HepG2 (cell line): ENCODE results near the gene EGFR. TPM values are rescaled to one million over a fixed set of nuclear protein-coding genes. Genes with fewer than 3 reads are reported as not detected.

ENCODE experiments used
- ATAC-seq: fragments of 200-7000 bp; cut with Tn5 transposase; 3 replicates; pipeline ENCODE4 v1.9.1; 2020; ENCODE audit warnings: mild to moderate bottlenecking, moderate library complexity
- BruUV-seq: library from RNA; stranded (reverse); fragments of 400-500 nt; replicated peaks from 2 replicates; lab custom pipeline; 2021; lab: Mats Ljungman, UMichigan
- CTCF ChIA-PET: fragments of 300-600 bp; formaldehyde crosslinking; extraction: SDS; loops from one replicate; lab custom pipeline; 2021; ENCODE audit warnings: low total read pairs, inconsistent platforms, low intra/inter-chr PET ratio; lab: Yijun Ruan, JAX
- POLR2A ChIA-PET: fragments of 350-600 bp; sonication (Branson Sonifier 250); formaldehyde crosslinking; loops from one replicate; lab custom pipeline; 2020; ENCODE audit warnings: antibody characterized with exemption, inconsistent platforms; lab: Yijun Ruan, JAX
- DNase-seq: peaks from one replicate; pipeline ENCODE4 v3.0.0-alpha.2; 2015; ENCODE audit warnings: low spot score
- FAIRE-seq: peaks from 3 replicates; lab custom pipeline; 2011; peaks lifted over from hg19 to GRCh38; lab: Jason Lieb, UNC
- H2AFZ ChIP-seq: one replicate; pipeline ENCODE4 v1.6.1; 2011; ENCODE audit warnings: low read length, inconsistent platforms
- H3K27ac ChIP-seq: fragments of 300-600 bp; 3 replicates; pipeline ENCODE4 v1.8.0; 2011; ENCODE audit warnings: mixed run types, mild to moderate bottlenecking, mixed read lengths, low read length, inconsistent platforms; ENCODE audit not compliant: insufficient read depth; ENCODE audit errors: extremely low read length
- H3K27me3 ChIP-seq, 2 experiments: fragments of 200-600 bp in 1 of 2; 2 replicates in 1 of 2; 3 replicates in 1 of 2; pipeline versions ENCODE4 v1.6.0 to v1.8.0; 2011; ENCODE audit warnings: low read length in 2 of 2, mild to moderate bottlenecking in 2 of 2, moderate library complexity in 2 of 2, inconsistent platforms in 1 of 2; ENCODE audit not compliant: insufficient read depth in 2 of 2, control insufficient read depth in 1 of 2
- H3K36me3 ChIP-seq, 2 experiments: fragments of 200-600 bp in 1 of 2; replicated peaks in 1 of 2; 2 replicates in 1 of 2; 3 replicates in 1 of 2; pipeline versions ENCODE4 v1.5.1 to v1.8.0; 2011; ENCODE audit warnings: low read length in 2 of 2, inconsistent platforms in 1 of 2; ENCODE audit not compliant: insufficient read depth in 2 of 2, control insufficient read depth in 1 of 2
- H3K4me1 ChIP-seq: 2 replicates; pipeline ENCODE4 v1.5.1; 2012; ENCODE audit warnings: low read length, inconsistent platforms; ENCODE audit not compliant: insufficient read depth
- H3K4me2 ChIP-seq: 2 replicates; pipeline ENCODE4 v1.6.0; 2011; ENCODE audit warnings: low read depth, low read length, inconsistent platforms
- H3K4me3 ChIP-seq, 3 experiments: fragments of 200-600 bp in 1 of 3; sonication (generic), shearing (Covaris generic) in 1 of 3; replicated peaks in 1 of 3; 2 replicates each; pipeline ENCODE4 v1.5.1; 2011 to 2016; ENCODE audit warnings: low read length in 3 of 3, inconsistent platforms in 2 of 3, low read depth in 2 of 3, mild to moderate bottlenecking in 2 of 3, control low read depth in 1 of 3, mixed read lengths in 1 of 3; ENCODE audit not compliant: insufficient read depth in 1 of 3
- H3K79me2 ChIP-seq: one replicate; pipeline ENCODE4 v1.6.1; 2011; ENCODE audit warnings: low read length, inconsistent platforms; ENCODE audit not compliant: insufficient read depth
- H3K9ac ChIP-seq: 2 replicates; pipeline ENCODE4 v1.6.0; 2011; ENCODE audit warnings: mild to moderate bottlenecking, low read depth, low read length, inconsistent platforms; ENCODE audit not compliant: insufficient read depth
- H3K9me3 ChIP-seq: 2 replicates; pipeline ENCODE4 v1.5.1; 2012; ENCODE audit warnings: mild to moderate bottlenecking, low read length
- H4K20me1 ChIP-seq: 2 replicates; pipeline ENCODE4 v1.6.0; 2011; ENCODE audit warnings: inconsistent platforms, mild to moderate bottlenecking, low read length, moderate library complexity; ENCODE audit not compliant: insufficient read depth
- BORCS8-MEF2B ChIP-seq: sonication (generic); formaldehyde crosslinking; IDR thresholded peaks from 2 replicates; pipeline ENCODE4 v1.8.0; 2022; ENCODE audit warnings: mild to moderate bottlenecking, missing genetic modification reagents
- CBX5 ChIP-seq: sonication (generic); formaldehyde crosslinking; IDR thresholded peaks from 2 replicates; pipeline ENCODE4 v1.4.0; 2020; ENCODE audit warnings: missing genetic modification reagents, borderline replicate concordance
- DMAP1 ChIP-seq: IDR thresholded peaks from 2 replicates; pipeline ENCODE4 v1.6.1; 2016
- HDAC1 ChIP-seq: sonication (generic); formaldehyde crosslinking; IDR thresholded peaks from 2 replicates; pipeline ENCODE4 v1.5.1; 2020; ENCODE audit warnings: mild to moderate bottlenecking, missing genetic modification reagents
- MBNL3 ChIP-seq: fragments of 250-450 bp; sonication (Bioruptor Pico); conservative IDR thresholded peaks from 2 replicates; pipeline ENCODE4 v1.8.0; 2022; ENCODE audit warnings: mild to moderate bottlenecking, inconsistent platforms
- PHF5A ChIP-seq: IDR thresholded peaks from one replicate; pipeline ENCODE4 v1.6.1; 2018; ENCODE audit warnings: low read depth, missing genetic modification reagents; ENCODE audit not compliant: unreplicated experiment
- RELA ChIP-seq: sonication (generic); formaldehyde crosslinking; IDR thresholded peaks from 2 replicates; pipeline ENCODE4 v1.4.0; 2020; ENCODE audit warnings: missing genetic modification reagents
- SNAPC2 ChIP-seq: sonication (generic); formaldehyde crosslinking; IDR thresholded peaks from 2 replicates; pipeline ENCODE4 v1.8.1; 2022; ENCODE audit warnings: mild to moderate bottlenecking, missing genetic modification reagents
- TP53 ChIP-seq: sonication (generic); formaldehyde crosslinking; conservative IDR thresholded peaks from 2 replicates; pipeline ENCODE4 v1.4.0; 2020; ENCODE audit warnings: missing genetic modification reagents
- ZKSCAN1 ChIP-seq: fragments of 150-350 bp; IDR thresholded peaks from 2 replicates; pipeline ENCODE4 v1.6.1; 2014; ENCODE audit warnings: low read length
- ZNF292 ChIP-seq: sonication (generic); formaldehyde crosslinking; IDR thresholded peaks from 2 replicates; pipeline ENCODE4 v1.8.1; 2022; ENCODE audit warnings: mild to moderate bottlenecking, low read depth, missing genetic modification reagents, borderline replicate concordance
- ZNF549 ChIP-seq: sonication (generic); formaldehyde crosslinking; IDR thresholded peaks from 2 replicates; pipeline ENCODE4 v1.5.0; 2020; ENCODE audit warnings: missing genetic modification reagents
- WGBS: methylation state at CpG from one replicate; pipeline ENCODE4 v1.1.6; 2017; ENCODE audit warnings: low lambda C conversion rate; 5-methylcytosine and 5-hydroxymethylcytosine counted together
- in situ Hi-C: cut with HindIII; loops from 2 replicates; pipeline ENCODE4 v1.10.0; 2017; ENCODE audit warnings: low pct_unique_long_range_greater_than_20kb; ENCODE audit not compliant: extremely low pct_ligation_motif_present
- intact Hi-C: fragments of 100-400 bp; cut with micrococcal nuclease; formaldehyde crosslinking; loops from one replicate; pipeline ENCODE4 v1.10.0; 2022; ENCODE audit not compliant: unreplicated experiment
- polyA plus RNA-seq, 8 experiments: library from polyadenylated mRNA; depleted of rRNA in 3 of 8; stranded (reverse) in 7 of 8; unstranded in 1 of 8; fragments of >200 nt; fragmentation: Illumina TruSeq in 4 of 8; extraction: Trizol in 4 of 8; gene quantifications; 2 replicates each; pipeline versions ENCODE4 v1.2.1 to v1.2.3, GENCODE V29; 2011 to 2016; ENCODE audit warnings: low read depth in 4 of 8, missing spikeins in 1 of 8, mixed read lengths in 1 of 8; ENCODE audit not compliant: insufficient read depth in 1 of 8
- total RNA-seq, 5 experiments: library from RNA; depleted of rRNA; stranded (reverse); fragments of >200 nt; fragmentation: Illumina TruSeq; extraction: Trizol; gene quantifications; 2 replicates each; pipeline ENCODE4 v1.2.3, GENCODE V29; 2016; ENCODE audit warnings: low read depth in 1 of 5
- TF ChIP-seq, protein P1 (sequence below): sonication (generic); formaldehyde crosslinking; IDR thresholded peaks from 2 replicates; pipeline ENCODE4 v1.5.1; 2020; ENCODE audit warnings: missing genetic modification reagents, mild to moderate bottlenecking, borderline replicate concordance
- TF ChIP-seq, protein P2 (sequence below): sonication (generic); formaldehyde crosslinking; IDR thresholded peaks from 2 replicates; pipeline ENCODE4 v1.4.0; 2020; ENCODE audit warnings: mild to moderate bottlenecking, missing genetic modification reagents
- TF ChIP-seq, protein P3 (sequence below): sonication (generic); formaldehyde crosslinking; IDR thresholded peaks from 2 replicates; pipeline ENCODE4 v1.5.1; 2020; ENCODE audit warnings: missing genetic modification reagents, mild to moderate bottlenecking, borderline replicate concordance

The EGFR gene
- total and polyA plus RNA-seq, 2 of the 13 experiments (the other 11 are each of a cell fraction or from before 2014, with no cell fraction given) = 7.0 to 10.0 TPM

DNA sequence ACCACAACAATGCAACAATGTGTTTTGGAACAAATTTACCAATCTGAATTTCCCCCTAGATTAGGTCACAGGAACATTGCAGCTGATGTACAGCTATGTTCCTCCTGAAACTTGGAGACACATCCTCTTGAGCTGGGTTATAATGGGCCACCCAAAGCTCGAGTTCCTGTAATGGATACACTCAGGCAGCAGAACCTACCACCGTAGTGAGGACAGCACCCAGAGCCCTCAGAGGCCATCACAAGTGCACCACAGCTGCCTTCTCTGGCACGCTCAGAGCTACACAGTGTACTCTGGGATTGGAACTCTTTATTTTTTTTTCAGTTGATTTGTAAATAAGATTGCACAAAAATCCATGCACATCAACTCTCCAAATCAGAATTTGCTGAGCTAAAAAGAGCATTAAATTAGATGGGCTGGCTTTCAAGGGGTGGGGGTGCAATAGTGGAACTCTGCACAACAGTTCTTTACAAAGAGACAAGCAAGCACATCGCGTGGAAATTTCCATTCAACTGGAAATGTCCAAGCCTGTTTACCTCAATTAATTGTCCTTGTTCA is 56.7 kb downstream of the EGFR start (continued):
- TF ChIP-seq DMAP1 (CRISPR knock-in tag) (no peak), SNAPC2 (CRISPR knock-in tag) (no peak)

DNA sequence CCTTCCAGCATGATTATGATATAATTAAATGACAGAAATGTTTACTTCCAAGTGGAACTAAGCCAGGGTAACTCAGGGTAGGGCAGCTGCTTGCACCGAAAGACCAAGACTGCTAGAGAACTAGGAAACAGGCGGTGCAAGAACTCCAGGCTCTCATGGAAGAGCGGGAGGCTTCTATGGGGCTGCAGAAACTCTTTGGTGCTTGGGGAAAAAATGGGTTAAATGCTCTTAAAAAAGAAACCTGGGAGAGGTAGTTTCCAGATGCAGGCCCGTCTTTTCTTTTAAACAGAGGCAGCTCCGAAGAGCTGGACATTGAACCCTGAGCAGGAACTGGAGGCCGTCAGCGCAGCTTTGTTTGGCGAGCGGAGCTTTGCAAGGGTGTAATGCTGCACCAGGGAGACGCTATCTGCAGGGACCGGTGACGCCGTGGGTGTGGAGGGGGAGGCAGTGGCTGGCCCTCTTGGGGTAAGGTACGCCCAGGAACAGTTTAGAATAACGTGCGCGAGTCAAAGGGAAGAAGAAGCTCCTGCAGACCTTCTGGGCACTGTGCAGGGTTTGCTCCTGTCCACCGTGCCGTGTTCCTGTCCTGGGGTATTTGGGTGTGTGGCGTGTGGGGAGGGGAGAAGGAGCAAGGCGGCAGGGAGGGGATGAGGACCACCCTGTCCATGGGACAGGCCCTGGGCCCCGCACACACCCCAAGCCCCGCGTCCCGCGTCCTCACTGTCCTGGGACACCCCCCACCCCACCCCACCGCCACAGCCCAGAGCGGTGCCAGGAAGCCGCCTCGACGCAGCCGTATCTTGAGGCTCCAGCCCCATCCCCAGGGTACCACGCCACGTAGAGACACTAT is 59.0 kb downstream of the EGFR start:
- no peaks in the 10 kb centered on the region for H3K79me2 ChIP-seq
- peak; percentile 73 for DNase-seq
- H3K9me3 ChIP-seq = no peaks in the 10 kb centered on the region
- H3K4me1 ChIP-seq = peaks cover 98% of the 10 kb centered on the region
- in situ Hi-C loops (no loop called here), intact Hi-C loops (loop anchor here (1.0 to 5.0 kb wide), 5 partner anchors 8 to 175 kb away; partner anchors contain the start of gene EGFR)
- no peaks in the 10 kb centered on the region for H3K36me3 ChIP-seq
- peak; percentile 64 for FAIRE-seq
- peak overlapping the region; percentile 94 for H3K27ac ChIP-seq
- H3K27me3 ChIP-seq = no peaks in the 10 kb centered on the region
- WGBS = 4% methylated on average over 14 of the region's 34 CpGs
- ChIA-PET POLR2A (interaction anchor here (0.8 to 5.6 kb wide), 15 partner anchors 8 to 319 kb away, joined by 3 to 46 read pairs (median 6); partner anchors contain the start of gene SEC61G), CTCF (no interaction called here)
- H2AFZ ChIP-seq = no peak overlapping the region
- H3K9ac ChIP-seq = peak overlapping the region; percentile 69
- peak overlapping the region; percentile 53 to 77 (median 56) for H3K4me3 ChIP-seq
- peak overlapping the region; percentile 93 for H3K4me2 ChIP-seq
- ATAC-seq = peak; percentile 75
- BruUV-seq = no TSS peak
- H4K20me1 ChIP-seq = no peaks in the 10 kb centered on the region
- TF ChIP-seq TP53 (CRISPR knock-in tag) (no peak), CBX5 (no peak), HDAC1 (CRISPR knock-in tag) (no peak; the same call in 1 of the 2 replicates), BORCS8-MEF2B (0 out of 2 replicates have a peak, but pooled peaks have one; percentile 50), RELA (CRISPR knock-in tag) (no peak), ZNF292 (peak; percentile 83), ZNF549 (CRISPR knock-in tag) (0 out of 2 replicates have a peak, but pooled peaks have one; percentile 30), MBNL3 (CRISPR knock-in tag) (no peak), ZKSCAN1 (no peak), PHF5A (CRISPR knock-in tag) (peak; percentile 48)
- TF ChIP-seq, protein P1, sequence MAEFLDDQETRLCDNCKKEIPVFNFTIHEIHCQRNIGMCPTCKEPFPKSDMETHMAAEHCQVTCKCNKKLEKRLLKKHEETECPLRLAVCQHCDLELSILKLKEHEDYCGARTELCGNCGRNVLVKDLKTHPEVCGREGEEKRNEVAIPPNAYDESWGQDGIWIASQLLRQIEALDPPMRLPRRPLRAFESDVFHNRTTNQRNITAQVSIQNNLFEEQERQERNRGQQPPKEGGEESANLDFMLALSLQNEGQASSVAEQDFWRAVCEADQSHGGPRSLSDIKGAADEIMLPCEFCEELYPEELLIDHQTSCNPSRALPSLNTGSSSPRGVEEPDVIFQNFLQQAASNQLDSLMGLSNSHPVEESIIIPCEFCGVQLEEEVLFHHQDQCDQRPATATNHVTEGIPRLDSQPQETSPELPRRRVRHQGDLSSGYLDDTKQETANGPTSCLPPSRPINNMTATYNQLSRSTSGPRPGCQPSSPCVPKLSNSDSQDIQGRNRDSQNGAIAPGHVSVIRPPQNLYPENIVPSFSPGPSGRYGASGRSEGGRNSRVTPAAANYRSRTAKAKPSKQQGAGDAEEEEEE = no peak
- TF ChIP-seq, protein P2, sequence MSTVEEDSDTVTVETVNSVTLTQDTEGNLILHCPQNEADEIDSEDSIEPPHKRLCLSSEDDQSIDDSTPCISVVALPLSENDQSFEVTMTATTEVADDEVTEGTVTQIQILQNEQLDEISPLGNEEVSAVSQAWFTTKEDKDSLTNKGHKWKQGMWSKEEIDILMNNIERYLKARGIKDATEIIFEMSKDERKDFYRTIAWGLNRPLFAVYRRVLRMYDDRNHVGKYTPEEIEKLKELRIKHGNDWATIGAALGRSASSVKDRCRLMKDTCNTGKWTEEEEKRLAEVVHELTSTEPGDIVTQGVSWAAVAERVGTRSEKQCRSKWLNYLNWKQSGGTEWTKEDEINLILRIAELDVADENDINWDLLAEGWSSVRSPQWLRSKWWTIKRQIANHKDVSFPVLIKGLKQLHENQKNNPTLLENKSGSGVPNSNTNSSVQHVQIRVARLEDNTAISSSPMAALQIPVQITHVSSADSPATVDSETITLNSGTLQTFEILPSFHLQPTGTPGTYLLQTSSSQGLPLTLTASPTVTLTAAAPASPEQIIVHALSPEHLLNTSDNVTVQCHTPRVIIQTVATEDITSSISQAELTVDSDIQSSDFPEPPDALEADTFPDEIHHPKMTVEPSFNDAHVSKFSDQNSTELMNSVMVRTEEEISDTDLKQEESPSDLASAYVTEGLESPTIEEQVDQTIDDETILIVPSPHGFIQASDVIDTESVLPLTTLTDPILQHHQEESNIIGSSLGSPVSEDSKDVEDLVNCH (CRISPR knock-in tag) = no peak
- TF ChIP-seq, protein P3, sequence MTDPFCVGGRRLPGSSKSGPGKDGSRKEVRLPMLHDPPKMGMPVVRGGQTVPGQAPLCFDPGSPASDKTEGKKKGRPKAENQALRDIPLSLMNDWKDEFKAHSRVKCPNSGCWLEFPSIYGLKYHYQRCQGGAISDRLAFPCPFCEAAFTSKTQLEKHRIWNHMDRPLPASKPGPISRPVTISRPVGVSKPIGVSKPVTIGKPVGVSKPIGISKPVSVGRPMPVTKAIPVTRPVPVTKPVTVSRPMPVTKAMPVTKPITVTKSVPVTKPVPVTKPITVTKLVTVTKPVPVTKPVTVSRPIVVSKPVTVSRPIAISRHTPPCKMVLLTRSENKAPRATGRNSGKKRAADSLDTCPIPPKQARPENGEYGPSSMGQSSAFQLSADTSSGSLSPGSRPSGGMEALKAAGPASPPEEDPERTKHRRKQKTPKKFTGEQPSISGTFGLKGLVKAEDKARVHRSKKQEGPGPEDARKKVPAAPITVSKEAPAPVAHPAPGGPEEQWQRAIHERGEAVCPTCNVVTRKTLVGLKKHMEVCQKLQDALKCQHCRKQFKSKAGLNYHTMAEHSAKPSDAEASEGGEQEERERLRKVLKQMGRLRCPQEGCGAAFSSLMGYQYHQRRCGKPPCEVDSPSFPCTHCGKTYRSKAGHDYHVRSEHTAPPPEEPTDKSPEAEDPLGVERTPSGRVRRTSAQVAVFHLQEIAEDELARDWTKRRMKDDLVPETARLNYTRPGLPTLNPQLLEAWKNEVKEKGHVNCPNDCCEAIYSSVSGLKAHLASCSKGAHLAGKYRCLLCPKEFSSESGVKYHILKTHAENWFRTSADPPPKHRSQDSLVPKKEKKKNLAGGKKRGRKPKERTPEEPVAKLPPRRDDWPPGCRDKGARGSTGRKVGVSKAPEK (CRISPR knock-in tag) = 0 out of 2 replicates have a peak, but pooled peaks have one; percentile 26
